ENCODE data around the gene ZNF74. TPM values are rescaled to one million over a fixed set of nuclear protein-coding genes. Genes with fewer than 3 reads are reported as not detected.

The ZNF74 gene
- total RNA-seq, 1 experiment from 2014 or later, result 67.5 TPM

GRCh38 chr22:20433686-20434241, 39.8 kb downstream of the ZNF74 start:
- no peaks in the 10 kb centered on the region for H3K36me3 ChIP-seq (replicated peaks; ENCODE audit: control insufficient read depth, insufficient read depth, low read length)
- H3K27me3 ChIP-seq (ENCODE audit: control insufficient read depth, insufficient read depth, low read length), result peaks cover 61% of the 10 kb centered on the region
- no peak overlapping the region for H3K4me3 ChIP-seq (ENCODE audit: insufficient read depth, low read depth, low read length)
- DNase-seq, result peak; percentile 38

GRCh38 chr22:20434264-20434751, 40.4 kb downstream of the ZNF74 start:
- peaks cover 63% of the 10 kb centered on the region for H3K27me3 ChIP-seq (ENCODE audit: control insufficient read depth, insufficient read depth, low read length)
- H3K36me3 ChIP-seq (replicated peaks; ENCODE audit: control insufficient read depth, insufficient read depth, low read length), result no peaks in the 10 kb centered on the region
- no peak overlapping the region for H3K4me3 ChIP-seq (ENCODE audit: insufficient read depth, low read depth, low read length)
- peak; percentile 28 for DNase-seq

- no peak overlapping the region for H3K4me3 ChIP-seq (ENCODE audit: insufficient read depth, low read depth, low read length)
- peaks cover 59% of the 10 kb centered on the region for H3K27me3 ChIP-seq (ENCODE audit: control insufficient read depth, insufficient read depth, low read length)
- DNase-seq, result no peak
- H3K36me3 ChIP-seq (replicated peaks; ENCODE audit: control insufficient read depth, insufficient read depth, low read length), result no peaks in the 10 kb centered on the region
These were observed 40.8 kb downstream of the ZNF74 start for GRCh38 chr22:20434773-20435172.

- H3K4me3 ChIP-seq (ENCODE audit: insufficient read depth, low read depth, low read length), result peak overlapping the region; percentile 69
- H3K36me3 ChIP-seq (replicated peaks; ENCODE audit: control insufficient read depth, insufficient read depth, low read length), result no peaks in the 10 kb centered on the region
- H3K27me3 ChIP-seq (ENCODE audit: control insufficient read depth, insufficient read depth, low read length), result peaks cover 50% of the 10 kb centered on the region
- DNase-seq, result no peak
These were observed 41.7 kb downstream of the ZNF74 start for GRCh38 chr22:20435436-20436306.

- peak; percentile 94 for DNase-seq
- Histone ChIP-seq H3K36me3 (replicated peaks; ENCODE audit: control insufficient read depth, insufficient read depth, low read length) (no peaks in the 10 kb centered on the region), H3K4me3 (ENCODE audit: insufficient read depth, low read depth, low read length) (peak overlapping the region; percentile 69), H3K27me3 (ENCODE audit: control insufficient read depth, insufficient read depth, low read length) (peaks cover 43% of the 10 kb centered on the region)
These were observed 42.4 kb downstream of the ZNF74 start for GRCh38 chr22:20436307-20436767.

- Histone ChIP-seq H3K4me3 (ENCODE audit: insufficient read depth, low read depth, low read length) (peak overlapping the region; percentile 69), H3K36me3 (replicated peaks; ENCODE audit: control insufficient read depth, insufficient read depth, low read length) (no peaks in the 10 kb centered on the region), H3K27me3 (ENCODE audit: control insufficient read depth, insufficient read depth, low read length) (peaks cover 39% of the 10 kb centered on the region)
- DNase-seq, result peak; percentile 73
These were observed 43.0 kb downstream of the ZNF74 start for GRCh38 chr22:20436768-20437612.

- Histone ChIP-seq H3K36me3 (replicated peaks; ENCODE audit: control insufficient read depth, insufficient read depth, low read length) (no peaks in the 10 kb centered on the region), H3K27me3 (ENCODE audit: control insufficient read depth, insufficient read depth, low read length) (peaks cover 35% of the 10 kb centered on the region), H3K4me3 (ENCODE audit: insufficient read depth, low read depth, low read length) (peak within 1 kb of the TSS; percentile 69)
- peak; percentile 98 for DNase-seq
These were observed 43.9 kb downstream of the ZNF74 start, which contains the start of gene SCARF2 for GRCh38 chr22:20437613-20438426. Gene SCARF2 (minus strand): TSS chr22:20437825. CDS start chr22:20437754, 71 bp downstream.

- Histone ChIP-seq H3K4me3 (ENCODE audit: insufficient read depth, low read depth, low read length) (peak overlapping the region; percentile 63), H3K27me3 (ENCODE audit: control insufficient read depth, insufficient read depth, low read length) (peaks cover 35% of the 10 kb centered on the region), H3K36me3 (replicated peaks; ENCODE audit: control insufficient read depth, insufficient read depth, low read length) (no peaks in the 10 kb centered on the region)
- no peak for DNase-seq
These were observed 44.4 kb downstream of the ZNF74 start for GRCh38 chr22:20438427-20438677.

- Histone ChIP-seq H3K4me3 (ENCODE audit: insufficient read depth, low read depth, low read length) (no peak overlapping the region; the same call in 1 of the 2 replicates), H3K36me3 (replicated peaks; ENCODE audit: control insufficient read depth, insufficient read depth, low read length) (no peaks in the 10 kb centered on the region), H3K27me3 (ENCODE audit: control insufficient read depth, insufficient read depth, low read length) (peaks cover 35% of the 10 kb centered on the region)
- DNase-seq, result peak; percentile 90
These were observed 44.9 kb downstream of the ZNF74 start for GRCh38 chr22:20438678-20439492.

GRCh38 chr22:20439556-20439927, 45.6 kb downstream of the ZNF74 start:
- no peak for DNase-seq
- H3K36me3 ChIP-seq (replicated peaks; ENCODE audit: control insufficient read depth, insufficient read depth, low read length), result no peaks in the 10 kb centered on the region
- H3K27me3 ChIP-seq (ENCODE audit: control insufficient read depth, insufficient read depth, low read length), result peaks cover 35% of the 10 kb centered on the region
- no peak overlapping the region for H3K4me3 ChIP-seq (ENCODE audit: insufficient read depth, low read depth, low read length)

- Histone ChIP-seq H3K36me3 (replicated peaks; ENCODE audit: control insufficient read depth, insufficient read depth, low read length) (no peaks in the 10 kb centered on the region), H3K27me3 (ENCODE audit: control insufficient read depth, insufficient read depth, low read length) (peaks cover 31% of the 10 kb centered on the region), H3K4me3 (ENCODE audit: insufficient read depth, low read depth, low read length) (no peak overlapping the region)
- peak; percentile 45 for DNase-seq
These were observed 46.1 kb downstream of the ZNF74 start for GRCh38 chr22:20439928-20440575.

GRCh38 chr22:20440637-20441591, 47.0 kb downstream of the ZNF74 start:
- peak; percentile 55 for DNase-seq
- Histone ChIP-seq H3K27me3 (ENCODE audit: control insufficient read depth, insufficient read depth, low read length) (peaks cover 25% of the 10 kb centered on the region), H3K36me3 (replicated peaks; ENCODE audit: control insufficient read depth, insufficient read depth, low read length) (no peaks in the 10 kb centered on the region), H3K4me3 (ENCODE audit: insufficient read depth, low read depth, low read length) (no peak overlapping the region)

All from H7 (cell line).